Sigmoid colon (tissue), 7 donors: ENCODE results near the gene CLEC9A. TPM values are rescaled to one million over a fixed set of nuclear protein-coding genes. Genes with fewer than 3 reads are reported as not detected.
A peak's percentile ranks its signal among the peaks of the same experiment; 100 is the strongest.

Experiments
- DNase-seq: peaks from one replicate; pipeline ENCODE4 v3.0.0-alpha.2; 2019
- H3K27ac ChIP-seq, 4 donors: fragments of 200-600 bp; sonication (generic); one replicate each; pipeline ENCODE4 v1.5.1; 2016 to 2019; ENCODE audit warnings: mild to moderate bottlenecking in 1 of 4
- H3K27me3 ChIP-seq, 3 donors: fragments of 200-600 bp; sonication (generic); one replicate each; pipeline ENCODE4 v1.5.1; 2019; ENCODE audit warnings: mild to moderate bottlenecking in 1 of 3
- H3K36me3 ChIP-seq, 4 donors: fragments of 200-600 bp; sonication (generic); one replicate each; pipeline ENCODE4 v1.5.1; 2016 to 2019
- H3K4me1 ChIP-seq, 4 donors: fragments of 200-600 bp; sonication (generic); one replicate each; pipeline ENCODE4 v1.5.1; 2017 to 2019
- H3K4me3 ChIP-seq, 4 donors: fragments of 200-600 bp; sonication (generic); one replicate each; pipeline ENCODE4 v1.5.1; 2017 to 2019; ENCODE audit warnings: mild to moderate bottlenecking in 2 of 4, moderate library complexity in 1 of 4
- H3K9me3 ChIP-seq, 4 donors: fragments of 200-600 bp in 3 of 4; sonication (generic) in 3 of 4; one replicate each; pipeline versions ENCODE4 v1.5.1 to v1.6.1; 2013 to 2019
- CTCF ChIP-seq, 4 experiments: fragments of 450-650 bp in 3 of 4; fragments of 200-600 bp in 1 of 4; IDR thresholded peaks; one replicate each; pipeline ENCODE4 v1.5.1; 2016 to 2019; ENCODE audit warnings: antibody characterized with exemption in 4 of 4, mild to moderate bottlenecking in 3 of 4, moderate library complexity in 2 of 4
- EP300 ChIP-seq, 4 donors: sonication (generic); formaldehyde crosslinking; IDR thresholded peaks; one replicate each; pipeline ENCODE4 v1.6.1; 2017; ENCODE audit warnings: antibody characterized with exemption in 4 of 4
- POLR2A ChIP-seq, 2 donors: fragments of 450-650 bp; IDR thresholded peaks; one replicate each; pipeline ENCODE4 v1.6.1; 2016; ENCODE audit warnings: antibody characterized with exemption in 2 of 2, mild to moderate bottlenecking in 2 of 2, moderate library complexity in 2 of 2
- POLR2AphosphoS5 ChIP-seq, 4 donors: sonication (generic); formaldehyde crosslinking; IDR thresholded peaks; one replicate each; pipeline ENCODE4 v1.6.1; 2017; ENCODE audit warnings: antibody characterized with exemption in 4 of 4
- WGBS, 2 donors: extraction: QIAGEN DNeasy Blood & Tissue Kit; methylation state at CpG; one replicate each; pipeline ENCODE4 v1.1.7; 2013; 5-methylcytosine and 5-hydroxymethylcytosine counted together
- intact Hi-C: fragments of 100-400 bp; cut with DNase I; formaldehyde crosslinking; loops from one replicate; pipeline ENCODE4 v1.15.1; 2023
- polyA plus RNA-seq, 3 donors: library from polyadenylated mRNA; stranded (reverse); fragments of 200-250 nt; gene quantifications; one replicate each; pipeline ENCODE4 v1.2.3, GENCODE V29; 2013
- total RNA-seq, 4 donors: library from RNA; depleted of rRNA; stranded (reverse); fragments of >200 nt; gene quantifications; one replicate each; pipeline ENCODE4 v1.1.0, GENCODE V29; 2016
- donor health status: healthy with polysubstance abuse.
- donor health status: Bipolar disorder and iron deficiency.
- donor health status: healthy.

CLEC9A gene
- total and polyA plus RNA-seq, 7 donors = 0.46 to 1.5 TPM; not detected in 5

- intact Hi-C loops = no loop called here
- Histone ChIP-seq H3K27ac (peak overlapping the region in 3 of 4 donors; percentile 55 to 63 (median 62)), H3K9me3 (no peaks in the 10 kb centered on the region), H3K27me3 (no peaks in the 10 kb centered on the region), H3K4me1 (peaks cover 0 to 22% (median 12%) of the 10 kb centered on the region in 4 donors), H3K4me3 (no peak overlapping the region), H3K36me3 (no peaks in the 10 kb centered on the region)
- 24 to 58% methylated on average over 4 of the region's 4 CpGs for WGBS, 2 donors
- no peak for DNase-seq
- no peak for TF ChIP-seq EP300 (IDR thresholded peaks at IDR 0.05)
- peak in 1 of 4 donors; percentile 26 for TF ChIP-seq POLR2AphosphoS5 (IDR thresholded peaks at IDR 0.05)
Observed at GRCh38 chr12:10067264-10067663, 36.8 kb downstream of the CLEC9A start.

- H3K27me3 ChIP-seq = no peaks in the 10 kb centered on the region
- H3K27ac ChIP-seq = peak overlapping the region in 3 of 4 donors; percentile 55 to 63 (median 62)
- WGBS, 2 donors = 3 to 16% methylated on average over 3 of the region's 3 CpGs
- H3K36me3 ChIP-seq = no peaks in the 10 kb centered on the region
- DNase-seq = no peak
- intact Hi-C loops = no loop called here
- peaks cover 0 to 22% (median 12%) of the 10 kb centered on the region in 4 donors for H3K4me1 ChIP-seq
- TF ChIP-seq POLR2AphosphoS5 (IDR thresholded peaks at IDR 0.05) = peak in 1 of 4 donors; percentile 33
- TF ChIP-seq POLR2A (IDR thresholded peaks at IDR 0.05) = no peak
- TF ChIP-seq EP300 (IDR thresholded peaks at IDR 0.05) = peak in 1 of 4 donors; percentile 22
- no peak for TF ChIP-seq CTCF (IDR thresholded peaks at IDR 0.05)
- no peaks in the 10 kb centered on the region for H3K9me3 ChIP-seq
- H3K4me3 ChIP-seq = no peak overlapping the region
Observed at GRCh38 chr12:10067942-10068341, 37.5 kb downstream of the CLEC9A start.

GRCh38 chr12:10068644-10069043 lies 38.2 kb downstream of the CLEC9A start:
- H3K27me3 ChIP-seq = no peaks in the 10 kb centered on the region
- DNase-seq = no peak
- peaks cover 0 to 22% (median 12%) of the 10 kb centered on the region in 4 donors for H3K4me1 ChIP-seq
- peak overlapping the region in 3 of 4 donors; percentile 55 to 63 (median 62) for H3K27ac ChIP-seq
- WGBS, 2 donors = 40 to 45% methylated on average over 1 of the region's 1 CpG
- H3K9me3 ChIP-seq = no peaks in the 10 kb centered on the region
- TF ChIP-seq EP300 (IDR thresholded peaks at IDR 0.05) (no peak), CTCF (IDR thresholded peaks at IDR 0.05) (no peak), POLR2AphosphoS5 (IDR thresholded peaks at IDR 0.05) (no peak), POLR2A (IDR thresholded peaks at IDR 0.05) (no peak)
- no peaks in the 10 kb centered on the region for H3K36me3 ChIP-seq
- intact Hi-C loops = no loop called here
- H3K4me3 ChIP-seq = no peak overlapping the region

GRCh38 chr12:10069099-10069498 lies 38.6 kb downstream of the CLEC9A start:
- no peak overlapping the region for H3K4me3 ChIP-seq
- no peaks in the 10 kb centered on the region for H3K27me3 ChIP-seq
- peaks cover 0 to 22% (median 12%) of the 10 kb centered on the region in 4 donors for H3K4me1 ChIP-seq
- H3K9me3 ChIP-seq = no peaks in the 10 kb centered on the region
- TF ChIP-seq POLR2A (IDR thresholded peaks at IDR 0.05) = no peak
- peak in 1 of 4 donors; percentile 22 for TF ChIP-seq POLR2AphosphoS5 (IDR thresholded peaks at IDR 0.05)
- TF ChIP-seq EP300 (IDR thresholded peaks at IDR 0.05) = no peak
- intact Hi-C loops = no loop called here
- DNase-seq = no peak
- 39 to 63% methylated on average over 4 of the region's 4 CpGs for WGBS, 2 donors
- H3K27ac ChIP-seq = peak overlapping the region in 3 of 4 donors; percentile 55 to 63 (median 62)
- H3K36me3 ChIP-seq = no peaks in the 10 kb centered on the region

- WGBS, 2 donors = 25% methylated on average over 3 of the region's 3 CpGs
- Histone ChIP-seq H3K9me3 (no peaks in the 10 kb centered on the region), H3K27me3 (no peaks in the 10 kb centered on the region), H3K4me1 (peaks cover 0 to 22% (median 12%) of the 10 kb centered on the region in 4 donors), H3K36me3 (no peaks in the 10 kb centered on the region), H3K4me3 (no peak overlapping the region), H3K27ac (no peak overlapping the region)
- DNase-seq = no peak
- TF ChIP-seq POLR2AphosphoS5 (IDR thresholded peaks at IDR 0.05) = no peak
- TF ChIP-seq POLR2A (IDR thresholded peaks at IDR 0.05) = no peak
- no peak for TF ChIP-seq EP300 (IDR thresholded peaks at IDR 0.05)
- no peak for TF ChIP-seq CTCF (IDR thresholded peaks at IDR 0.05)
- intact Hi-C loops = no loop called here
Observed at GRCh38 chr12:10069976-10070375, 39.5 kb downstream of the CLEC9A start.

- Histone ChIP-seq H3K27ac (no peak overlapping the region), H3K4me1 (peaks cover 0 to 22% (median 12%) of the 10 kb centered on the region in 4 donors), H3K4me3 (no peak overlapping the region), H3K9me3 (no peaks in the 10 kb centered on the region), H3K27me3 (no peaks in the 10 kb centered on the region), H3K36me3 (no peaks in the 10 kb centered on the region)
- intact Hi-C loops = no loop called here
- WGBS, 2 donors = 86 to 97% methylated on average over 4 of the region's 4 CpGs
- DNase-seq = no peak
- TF ChIP-seq POLR2AphosphoS5 (IDR thresholded peaks at IDR 0.05) (no peak), EP300 (IDR thresholded peaks at IDR 0.05) (no peak), CTCF (IDR thresholded peaks at IDR 0.05) (no peak), POLR2A (IDR thresholded peaks at IDR 0.05) (no peak)
Observed at GRCh38 chr12:10070380-10070779, 39.9 kb downstream of the CLEC9A start.
